ENCODE results near the gene GRIK5.
"Not testable (repeated sequence)": the region's sequence is repeated elsewhere in the genome, so short reads cannot be mapped to it uniquely, and the experiment has no call there.

The GRIK5 gene

DNA sequence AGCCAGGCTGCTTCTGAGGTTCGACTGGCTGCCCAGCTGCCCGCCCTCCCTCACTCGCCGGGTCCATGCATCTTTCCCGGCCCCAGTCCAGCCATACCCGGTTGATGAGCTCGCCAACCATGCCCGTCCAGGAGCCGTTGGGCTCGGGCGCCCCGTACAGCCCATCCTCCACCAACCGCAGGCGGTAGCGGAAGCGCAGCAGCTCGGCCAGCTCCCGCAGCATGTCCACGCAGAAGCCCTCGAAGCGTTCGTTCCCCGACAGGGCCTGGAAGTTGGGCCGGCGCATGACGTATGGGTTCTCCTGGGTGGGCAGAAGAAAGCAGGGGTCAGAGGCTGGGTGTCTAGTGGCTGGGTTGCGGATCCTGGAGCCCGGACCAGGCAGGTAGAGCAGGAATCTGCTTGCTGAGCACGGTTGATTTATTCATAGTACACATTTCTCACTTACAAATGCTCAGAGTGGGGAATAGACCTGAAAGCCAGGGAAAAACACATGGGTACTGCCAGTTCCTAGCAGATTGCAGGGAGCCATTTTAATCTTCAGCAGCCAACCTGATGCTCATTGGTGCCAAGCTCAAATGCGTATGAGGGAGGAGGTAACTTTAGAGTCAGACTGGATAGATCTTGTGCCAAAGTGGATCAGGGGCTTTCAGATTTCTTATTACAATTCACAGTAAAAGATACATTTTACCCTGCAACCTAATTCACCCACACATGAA is 27.4 kb downstream of the GRIK5 start:
- no peak for DNase-seq

DNA sequence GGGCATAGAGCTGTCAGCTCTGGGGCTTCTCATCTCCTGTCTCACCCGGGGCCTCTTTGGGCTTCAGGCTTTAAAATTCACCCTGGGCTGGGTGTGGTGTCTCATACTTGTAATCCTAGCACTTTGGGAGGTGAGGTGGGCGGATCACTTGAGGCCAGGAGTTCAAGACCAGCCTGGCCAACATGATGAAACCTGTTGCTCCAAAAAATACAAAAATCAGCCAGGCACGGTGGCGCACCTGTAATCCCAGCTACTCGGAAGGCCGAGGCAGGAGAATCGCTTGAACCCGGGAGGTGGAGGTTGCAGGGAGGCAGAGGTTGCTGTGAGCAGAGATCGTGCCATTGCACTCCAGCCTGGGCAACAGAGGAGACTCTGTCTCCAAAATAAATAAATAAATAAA is 29.5 kb downstream of the GRIK5 start:
- DNase-seq, result not testable (repeated sequence)

DNA sequence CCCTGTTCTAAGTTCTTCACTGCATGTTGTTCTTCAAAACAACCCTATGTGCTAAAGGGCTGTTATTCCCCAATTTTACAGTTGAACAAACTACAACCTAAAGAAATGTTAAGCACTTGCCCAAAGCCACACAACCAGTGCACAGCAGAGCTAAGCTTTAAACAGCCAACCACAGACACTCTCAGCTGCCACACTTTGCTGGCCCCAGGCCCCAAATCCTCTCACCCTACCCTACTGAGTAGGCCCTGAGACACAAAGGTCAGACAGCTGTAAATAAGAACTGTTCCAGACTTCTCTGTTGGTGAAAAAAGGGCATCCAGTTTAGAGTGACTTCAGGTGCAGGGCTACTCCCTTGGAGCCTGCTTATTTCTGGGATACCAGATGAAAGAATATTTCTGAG is 30.0 kb downstream of the GRIK5 start:
- no peak for DNase-seq

DNA sequence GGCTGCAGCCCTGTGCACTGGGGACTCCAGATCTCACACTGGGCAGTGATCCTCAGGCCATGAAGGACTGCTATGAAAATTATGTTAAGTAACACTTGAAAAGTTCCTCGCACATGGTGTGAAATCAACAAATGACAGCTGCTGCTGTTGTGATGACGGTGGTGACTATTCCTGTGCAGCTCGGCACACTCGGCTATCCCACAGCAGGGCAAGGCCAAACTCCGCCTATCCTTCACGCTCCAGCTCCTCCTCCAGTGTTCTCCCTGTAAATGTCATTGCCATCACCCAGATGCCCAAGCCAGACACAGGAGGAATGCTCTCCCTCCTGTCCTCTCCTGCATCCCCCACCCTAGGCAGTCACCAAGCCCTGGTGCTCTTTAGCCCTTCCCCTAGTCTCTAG is 31.3 kb downstream of the GRIK5 start:
- DNase-seq, result peak; percentile 82

- DNase-seq, result no peak
These were observed 32.4 kb downstream of the GRIK5 start for GRCh38 chr19:42037649-42038048.

GRCh38 chr19:42034640-42035391 is 35.2 kb downstream of the GRIK5 start:
- peak; percentile 67 for DNase-seq

- DNase-seq, result no peak
These were observed 36.6 kb downstream of the GRIK5 start for GRCh38 chr19:42033413-42033812.

GRCh38 chr19:42032431-42032830 is 37.6 kb downstream of the GRIK5 start:
- peak; percentile 85 for DNase-seq

GRCh38 chr19:42030645-42031440 is 39.2 kb downstream of the GRIK5 start:
- no peak for DNase-seq

GRCh38 chr19:42028304-42029216 is 41.4 kb downstream of the GRIK5 start:
- DNase-seq, result no peak

- no peak for DNase-seq
These were observed 45.3 kb downstream of the GRIK5 start for GRCh38 chr19:42024622-42025111.

DNA sequence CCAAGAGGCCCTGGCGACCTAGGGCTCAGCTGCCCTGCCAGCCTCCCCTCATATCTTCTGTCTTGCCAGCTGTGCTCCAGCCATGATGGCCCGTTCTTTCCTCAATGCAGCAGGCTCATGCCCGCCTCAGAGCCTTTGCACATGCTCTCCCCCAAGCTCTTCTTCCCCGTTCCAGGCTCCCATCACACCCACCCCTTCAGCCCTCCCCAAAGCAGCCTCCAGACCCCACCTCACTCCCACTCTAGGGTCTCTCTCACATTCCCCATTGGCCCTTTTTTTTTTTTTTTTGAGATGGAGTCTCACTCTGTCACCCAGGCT is 46.1 kb downstream of the GRIK5 start:
- no peak for DNase-seq

DNA sequence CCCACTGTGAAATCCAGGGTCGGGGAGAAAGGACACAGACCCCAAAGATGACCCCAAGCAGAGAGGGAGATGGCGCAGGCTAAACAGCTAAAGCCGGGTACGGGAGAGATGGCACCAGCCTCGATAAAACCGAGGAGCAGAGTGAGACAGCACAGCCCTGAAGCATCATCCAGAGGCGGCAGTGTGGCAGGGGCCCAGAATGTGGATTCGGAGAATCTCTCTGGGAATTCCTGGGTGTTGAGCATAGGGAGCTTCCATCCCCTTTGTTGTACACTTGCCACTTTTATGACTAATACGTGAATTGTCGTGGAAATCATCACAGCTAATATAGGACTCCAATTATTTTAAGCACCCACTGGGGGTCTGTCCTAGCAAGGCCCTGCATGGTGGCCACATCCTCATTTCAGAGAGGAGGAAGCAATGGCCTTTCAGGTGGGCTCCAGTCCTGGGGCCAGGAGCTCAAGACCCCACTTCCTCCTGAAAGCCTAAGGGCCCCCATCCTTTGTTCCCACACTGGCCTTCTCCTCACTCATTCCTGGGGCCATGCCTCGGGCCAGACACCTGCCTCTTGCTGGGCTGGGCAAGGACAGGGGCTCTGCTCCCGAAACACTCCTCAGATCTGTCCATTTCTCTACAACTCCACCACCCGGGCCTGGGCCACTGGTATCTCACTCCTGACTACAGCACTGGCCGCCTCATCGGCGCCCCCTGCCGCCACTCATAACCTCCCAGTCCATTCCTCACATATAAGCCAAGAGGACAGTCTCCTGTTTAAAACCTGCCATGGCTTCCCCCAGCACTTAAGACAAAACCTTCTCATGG is 46.7 kb downstream of the GRIK5 start:
- DNase-seq, result no peak

- no peak for DNase-seq
These were observed 47.4 kb downstream of the GRIK5 start for GRCh38 chr19:42022616-42023015.

DNA sequence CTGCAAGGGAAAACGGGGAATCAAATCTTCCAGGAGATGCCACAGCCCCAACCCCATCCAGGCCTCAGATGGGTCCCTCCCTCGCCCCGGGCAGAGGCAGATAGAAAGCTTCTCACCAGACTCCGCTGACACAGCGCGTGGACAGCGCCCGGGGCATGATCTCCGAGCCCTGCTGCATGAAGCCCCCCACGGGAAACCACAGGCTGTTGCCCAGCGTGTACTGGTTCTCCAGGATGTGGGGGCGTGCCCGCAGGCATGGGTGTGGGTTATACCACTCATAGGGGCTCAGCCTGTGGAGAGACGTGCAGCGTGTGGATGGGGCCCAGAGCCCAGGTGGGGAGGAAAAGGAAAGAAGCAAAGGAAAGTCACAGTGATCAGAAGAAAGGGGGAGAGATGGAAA is 48.8 kb downstream of the GRIK5 start:
- no peak for DNase-seq

DNA sequence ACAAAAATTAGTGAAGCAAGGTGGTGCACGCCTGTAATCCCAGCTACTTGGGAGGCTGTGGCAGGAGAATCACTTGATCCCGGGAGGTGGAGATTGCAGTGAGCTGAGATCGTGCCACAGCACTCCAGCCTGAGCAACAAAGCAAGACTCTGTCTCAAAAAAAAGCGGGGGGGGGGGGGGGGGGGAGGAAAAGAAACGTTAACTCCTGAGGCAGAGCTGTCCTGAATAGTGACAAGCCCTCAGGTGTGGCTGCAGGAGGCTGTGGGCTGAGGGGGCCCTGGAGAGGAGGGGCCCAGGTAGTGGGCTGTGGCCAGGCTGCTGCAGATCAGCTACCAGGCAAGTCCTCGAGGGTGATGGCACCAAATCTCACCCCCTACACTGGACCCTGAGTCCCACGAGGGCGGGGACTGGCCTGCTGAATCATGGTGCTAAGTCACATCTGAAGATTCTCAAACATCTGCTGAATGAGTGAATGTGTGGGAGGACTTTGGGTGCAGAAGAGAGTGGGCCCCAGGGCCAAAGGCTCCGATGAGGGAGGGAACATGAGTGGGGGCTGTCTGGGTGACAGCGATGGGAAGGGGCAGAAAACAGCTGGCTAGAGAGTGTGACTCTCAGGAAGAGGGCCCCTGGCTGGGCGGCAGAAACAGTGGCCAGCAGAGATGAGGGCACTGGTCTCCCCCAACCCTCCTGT is 51.4 kb downstream of the GRIK5 start:
- DNase-seq, result no peak

DNA sequence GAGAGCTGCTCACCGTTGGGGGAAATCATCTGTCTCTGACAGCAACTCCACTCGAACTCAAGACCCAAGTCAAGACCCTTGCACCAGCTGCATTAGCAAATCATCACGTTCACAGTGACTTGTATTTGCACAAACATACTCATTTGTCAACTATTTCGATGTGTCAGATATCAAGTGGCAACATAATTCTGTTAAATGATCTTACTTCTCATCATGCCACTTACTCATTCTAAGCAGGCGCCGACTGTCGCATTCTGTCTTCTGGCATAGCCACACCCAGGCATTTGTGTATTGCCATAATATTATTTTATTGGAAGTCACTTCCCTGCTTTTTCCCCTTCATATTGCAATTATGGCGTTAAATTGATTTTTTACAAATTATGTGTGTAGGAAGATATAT is 53.0 kb downstream of the GRIK5 start:
- DNase-seq, result no peak

DNA sequence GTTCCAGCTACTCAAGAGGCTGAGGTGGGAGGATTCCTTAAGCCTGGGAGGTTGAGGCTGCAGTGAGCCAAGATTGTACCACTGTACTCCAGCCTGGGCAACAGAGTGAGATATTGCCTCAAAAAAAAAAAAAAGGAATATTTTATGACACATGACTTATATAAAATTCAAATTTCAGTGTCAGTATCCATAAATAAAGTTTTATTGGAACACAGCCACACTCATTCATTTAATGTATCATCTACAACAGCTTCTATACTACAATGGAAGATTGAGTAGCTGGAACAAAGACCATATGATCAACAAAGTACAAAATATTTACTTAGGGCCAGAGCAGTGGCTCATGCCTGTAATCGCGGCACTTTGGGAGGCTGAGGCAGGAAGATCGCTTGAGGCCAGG is 57.3 kb downstream of the GRIK5 start:
- DNase-seq, result not testable (repeated sequence)

GRCh38 chr19:42010245-42011126 is 59.5 kb downstream of the GRIK5 start:
- no peak for DNase-seq

DNA sequence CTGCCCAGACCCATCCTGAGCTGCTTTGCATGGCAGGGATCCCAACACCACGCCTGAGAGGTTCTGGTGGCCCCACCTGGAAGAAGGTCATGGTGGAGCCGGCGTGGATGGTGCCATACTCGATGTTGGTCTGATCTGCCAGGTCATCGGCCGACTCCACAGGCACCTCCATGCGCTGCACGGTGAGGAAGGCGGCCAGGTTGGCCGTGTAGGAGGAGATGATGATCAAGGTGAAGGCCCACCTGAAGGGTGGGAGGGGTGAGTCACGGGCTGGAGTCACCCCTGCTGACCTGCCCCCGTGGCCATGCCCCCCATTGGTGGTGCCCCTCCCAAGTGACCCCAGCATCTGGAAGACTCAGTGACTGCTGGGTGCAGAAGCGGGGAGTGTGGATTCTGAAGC is 63.4 kb downstream of the GRIK5 start:
- DNase-seq, result no peak

All from NCI-H2029 (cell line).